Measurements from ENCODE around the gene KICS2. TPM values are rescaled to one million over a fixed set of nuclear protein-coding genes. Genes with fewer than 3 reads are reported as not detected.
"Not testable (repeated sequence)": the region's sequence is repeated elsewhere in the genome, so short reads cannot be mapped to it uniquely, and the experiment has no call there.

KICS2 gene
- total RNA-seq, 1 donor from 2014 or later, result 3.9 TPM

DNA sequence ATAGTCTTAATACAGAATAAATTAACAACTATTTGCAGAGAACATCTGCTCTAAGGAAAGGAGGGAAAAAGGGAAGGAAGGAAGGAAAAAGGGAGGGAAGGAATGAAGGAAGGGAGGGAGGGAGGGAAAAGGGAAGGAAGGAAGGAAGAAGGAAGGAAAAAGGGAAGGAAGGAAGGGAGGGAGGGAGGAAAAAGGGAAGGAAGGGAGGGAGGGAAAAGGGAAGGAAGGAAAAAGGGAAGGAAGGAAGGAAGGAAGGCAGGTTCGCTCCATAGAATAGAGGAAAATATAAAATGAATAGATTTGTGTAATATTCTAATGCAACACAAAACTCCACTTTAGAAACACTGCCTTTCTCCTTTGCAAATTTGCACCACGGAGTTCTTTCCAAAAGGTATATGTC, 16.6 kb downstream of the KICS2 start:
- no peaks in the 10 kb centered on the region for H4K20me1 ChIP-seq (ENCODE audit: low read depth)
- H3K4me3 ChIP-seq, result no peak overlapping the region
- H3K4me1 ChIP-seq, result no peaks in the 10 kb centered on the region
- H2AFZ ChIP-seq (replicated peaks), result no peak overlapping the region
- H3F3A ChIP-seq (ENCODE audit: low read depth), result no peaks in the 10 kb centered on the region
- no peaks in the 10 kb centered on the region for H3K79me2 ChIP-seq (ENCODE audit: low read depth)
- H3K27ac ChIP-seq, result no peak overlapping the region
- H3K9ac ChIP-seq, result no peak overlapping the region
- H3K4me2 ChIP-seq, result no peak overlapping the region
- Mint-ChIP-seq H3K4me3 (no peak overlapping the region), H3K27ac (no peak overlapping the region), H3K27me3 (ENCODE audit: insufficient read depth, low read depth) (peaks cover 2% of the 10 kb centered on the region), H3K9me3 (no peaks in the 10 kb centered on the region), H3K36me3 (no peaks in the 10 kb centered on the region), H3K4me1 (no peaks in the 10 kb centered on the region)
- no peak for DNase-seq (ENCODE audit: low spot score)
- H3K36me3 ChIP-seq, result no peaks in the 10 kb centered on the region
- TF ChIP-seq, protein P1, sequence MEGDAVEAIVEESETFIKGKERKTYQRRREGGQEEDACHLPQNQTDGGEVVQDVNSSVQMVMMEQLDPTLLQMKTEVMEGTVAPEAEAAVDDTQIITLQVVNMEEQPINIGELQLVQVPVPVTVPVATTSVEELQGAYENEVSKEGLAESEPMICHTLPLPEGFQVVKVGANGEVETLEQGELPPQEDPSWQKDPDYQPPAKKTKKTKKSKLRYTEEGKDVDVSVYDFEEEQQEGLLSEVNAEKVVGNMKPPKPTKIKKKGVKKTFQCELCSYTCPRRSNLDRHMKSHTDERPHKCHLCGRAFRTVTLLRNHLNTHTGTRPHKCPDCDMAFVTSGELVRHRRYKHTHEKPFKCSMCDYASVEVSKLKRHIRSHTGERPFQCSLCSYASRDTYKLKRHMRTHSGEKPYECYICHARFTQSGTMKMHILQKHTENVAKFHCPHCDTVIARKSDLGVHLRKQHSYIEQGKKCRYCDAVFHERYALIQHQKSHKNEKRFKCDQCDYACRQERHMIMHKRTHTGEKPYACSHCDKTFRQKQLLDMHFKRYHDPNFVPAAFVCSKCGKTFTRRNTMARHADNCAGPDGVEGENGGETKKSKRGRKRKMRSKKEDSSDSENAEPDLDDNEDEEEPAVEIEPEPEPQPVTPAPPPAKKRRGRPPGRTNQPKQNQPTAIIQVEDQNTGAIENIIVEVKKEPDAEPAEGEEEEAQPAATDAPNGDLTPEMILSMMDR (IDR thresholded peaks at IDR 0.05), result no peak
- TF ChIP-seq EZH2phosphoT487 (IDR thresholded peaks at IDR 0.05) (no peak), EZH2 (IDR thresholded peaks at IDR 0.05) (no peak)
- no peaks in the 10 kb centered on the region for H3K27me3 ChIP-seq
- no peaks in the 10 kb centered on the region for H3K9me3 ChIP-seq (ENCODE audit: low read depth)

DNA sequence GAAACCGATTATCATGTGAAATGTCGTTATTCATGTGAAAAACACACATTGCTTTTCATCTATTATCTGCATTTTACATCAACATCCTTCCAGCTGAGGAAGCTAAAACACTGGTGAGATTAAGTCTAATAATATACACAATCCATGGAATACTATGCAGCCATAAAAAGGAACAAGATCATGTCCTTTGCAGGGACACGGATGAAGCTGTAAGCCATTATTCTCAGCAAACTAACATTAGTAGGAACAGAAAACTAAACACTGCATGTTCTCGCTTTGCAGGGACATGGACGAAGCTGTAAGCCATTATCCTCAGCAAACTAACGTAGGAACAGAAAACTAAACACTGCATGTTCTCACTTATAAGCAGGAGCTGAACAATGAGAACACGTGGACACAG, 18.3 kb downstream of the KICS2 start:
- peaks cover 2% of the 10 kb centered on the region for H3K27me3 Mint-ChIP-seq (ENCODE audit: insufficient read depth, low read depth)
- TF ChIP-seq, protein P1 (IDR thresholded peaks at IDR 0.05), result no peak
- no peak for TF ChIP-seq EZH2phosphoT487 (IDR thresholded peaks at IDR 0.05)
- TF ChIP-seq EZH2 (IDR thresholded peaks at IDR 0.05), result no peak
- no peaks in the 10 kb centered on the region for H4K20me1 ChIP-seq (ENCODE audit: low read depth)

DNA sequence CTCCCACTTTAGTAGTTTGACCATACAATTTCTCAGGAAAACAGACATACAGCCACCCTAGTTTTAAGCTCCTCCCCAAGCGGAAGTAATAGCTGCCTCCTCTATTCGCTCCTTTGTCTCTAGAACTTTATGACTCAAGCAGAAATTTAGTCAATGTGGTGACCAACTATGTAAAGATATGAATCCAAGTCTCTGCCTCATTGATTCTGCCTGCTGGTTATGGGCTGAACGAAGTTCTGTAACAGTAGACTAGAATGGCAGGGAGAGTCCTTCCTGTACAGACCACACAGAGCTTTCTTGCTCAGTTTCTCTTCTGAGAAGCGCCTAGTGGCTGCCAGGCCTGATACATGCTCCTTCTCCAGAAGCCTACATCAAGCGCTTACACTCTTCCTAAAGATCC, 19.1 kb downstream of the KICS2 start:
- Histone ChIP-seq H3K27me3 (no peaks in the 10 kb centered on the region), H3K4me1 (no peaks in the 10 kb centered on the region), H3K9me3 (ENCODE audit: low read depth) (no peaks in the 10 kb centered on the region), H3K27ac (no peak overlapping the region), H3K9ac (no peak overlapping the region), H3K79me2 (ENCODE audit: low read depth) (no peaks in the 10 kb centered on the region), H2AFZ (replicated peaks) (no peak overlapping the region), H3K4me2 (no peak overlapping the region), H3F3A (ENCODE audit: low read depth) (no peaks in the 10 kb centered on the region), H4K20me1 (ENCODE audit: low read depth) (no peaks in the 10 kb centered on the region), H3K4me3 (no peak overlapping the region), H3K36me3 (no peaks in the 10 kb centered on the region)
- Mint-ChIP-seq H3K4me3 (no peak overlapping the region), H3K9me3 (no peaks in the 10 kb centered on the region), H3K27me3 (ENCODE audit: insufficient read depth, low read depth) (peaks cover 2% of the 10 kb centered on the region), H3K36me3 (no peaks in the 10 kb centered on the region), H3K4me1 (no peaks in the 10 kb centered on the region), H3K27ac (no peak overlapping the region)
- no peak for DNase-seq (ENCODE audit: low spot score)
- TF ChIP-seq EZH2phosphoT487 (IDR thresholded peaks at IDR 0.05) (no peak), EZH2 (IDR thresholded peaks at IDR 0.05) (no peak)
- TF ChIP-seq, protein P1 (IDR thresholded peaks at IDR 0.05), result no peak

More for the DNA sequence above, 18.3 kb downstream of the KICS2 start:
- H3K9me3 ChIP-seq (ENCODE audit: low read depth), result no peaks in the 10 kb centered on the region
- H3K27me3 ChIP-seq, result no peaks in the 10 kb centered on the region
- no peaks in the 10 kb centered on the region for H3K4me1 ChIP-seq
- H3K27ac ChIP-seq, result no peak overlapping the region
- Mint-ChIP-seq H3K9me3 (no peaks in the 10 kb centered on the region), H3K4me1 (no peaks in the 10 kb centered on the region), H3K27ac (no peak overlapping the region), H3K36me3 (no peaks in the 10 kb centered on the region), H3K4me3 (no peak overlapping the region)
- DNase-seq (ENCODE audit: low spot score), result no peak
- no peaks in the 10 kb centered on the region for H3K79me2 ChIP-seq (ENCODE audit: low read depth)
- H2AFZ ChIP-seq (replicated peaks), result no peak overlapping the region
- H3K36me3 ChIP-seq, result no peaks in the 10 kb centered on the region
- H3F3A ChIP-seq (ENCODE audit: low read depth), result no peaks in the 10 kb centered on the region
- no peak overlapping the region for H3K9ac ChIP-seq
- no peak overlapping the region for H3K4me2 ChIP-seq
- H3K4me3 ChIP-seq, result no peak overlapping the region

DNA sequence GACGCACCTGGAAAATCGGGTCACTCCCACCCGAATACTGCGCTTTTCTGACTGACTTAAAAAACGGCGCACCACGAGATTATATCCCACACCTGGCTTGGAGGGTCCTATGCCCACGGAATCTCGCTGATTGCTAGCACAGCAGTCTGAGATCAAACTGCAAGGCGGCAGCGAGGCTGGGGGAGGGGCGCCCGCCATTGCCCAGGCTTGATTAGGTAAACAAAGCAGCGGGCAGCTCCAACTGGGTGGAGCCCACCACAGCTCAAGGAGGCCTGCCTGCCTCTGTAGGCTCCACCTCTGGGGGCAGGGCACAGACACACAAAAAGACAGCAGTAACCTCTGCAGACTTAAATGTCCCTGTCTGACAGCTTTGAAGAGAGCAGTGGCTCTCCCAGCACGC, 26.3 kb downstream of the KICS2 start:
- H3K9me3 Mint-ChIP-seq; H3K27me3 Mint-ChIP-seq (ENCODE audit: insufficient read depth, low read depth); H3F3A ChIP-seq (ENCODE audit: low read depth); H3K4me1 ChIP-seq; H3K9me3 ChIP-seq (ENCODE audit: low read depth); H2AFZ ChIP-seq (replicated peaks); H3K27me3 ChIP-seq; H3K27ac Mint-ChIP-seq; DNase-seq (ENCODE audit: low spot score); H3K27ac ChIP-seq; H3K4me2 ChIP-seq; H4K20me1 ChIP-seq (ENCODE audit: low read depth); H3K4me3 Mint-ChIP-seq; H3K4me1 Mint-ChIP-seq; H3K4me3 ChIP-seq; H3K9ac ChIP-seq; H3K79me2 ChIP-seq (ENCODE audit: low read depth); H3K36me3 ChIP-seq: not testable (repeated sequence)
- H3K36me3 Mint-ChIP-seq, result peaks cover 12% of the 10 kb centered on the region

Data from neural progenitor cell (in vitro differentiated cells).